Lung (tissue), 12 donors: Measurements from ENCODE around the gene ACBD6. TPM values are rescaled to one million over a fixed set of nuclear protein-coding genes. Genes with fewer than 3 reads are reported as not detected.
A peak's percentile ranks its signal among the peaks of the same experiment; 100 is the strongest.

ENCODE experiments used
- ATAC-seq: fragments of 200-7000 bp; cut with Tn5 transposase; one replicate; pipeline ENCODE4 v1.9.1; 2020; ENCODE audit warnings: moderate number of reproducible peaks; ENCODE audit not compliant: insufficient read depth, low FRiP score
- DNase-seq, 3 donors: peaks; one replicate each; pipeline ENCODE4 v3.0.0-alpha.2; 2013 to 2017
- H3K27ac ChIP-seq, 2 donors: one replicate each; pipeline ENCODE4 v1.5.1; 2013; ENCODE audit warnings: mild to moderate bottlenecking in 2 of 2, moderate library complexity in 2 of 2, control low read depth in 1 of 2, inconsistent platforms in 1 of 2, low read depth in 1 of 2, low read length in 1 of 2
- H3K27me3 ChIP-seq, 3 donors: one replicate each; pipeline ENCODE4 v1.5.1; 2013; ENCODE audit warnings: low read length in 2 of 3; ENCODE audit not compliant: control insufficient read depth in 3 of 3, insufficient read depth in 3 of 3
- H3K36me3 ChIP-seq, 4 donors: one replicate each; pipeline ENCODE4 v1.5.1; 2013; ENCODE audit warnings: low read length in 4 of 4, mild to moderate bottlenecking in 1 of 4, moderate library complexity in 1 of 4; ENCODE audit not compliant: control insufficient read depth in 4 of 4, insufficient read depth in 4 of 4
- H3K4me1 ChIP-seq, 5 donors: one replicate each; pipeline ENCODE4 v1.5.1; 2013; ENCODE audit warnings: low read length in 5 of 5, mild to moderate bottlenecking in 2 of 5, moderate library complexity in 1 of 5; ENCODE audit not compliant: control insufficient read depth in 5 of 5, insufficient read depth in 5 of 5
- H3K4me3 ChIP-seq: one replicate; pipeline ENCODE4 v1.5.1; 2013; ENCODE audit warnings: mild to moderate bottlenecking, control low read depth, moderate library complexity
- H3K9ac ChIP-seq, 2 donors: one replicate each; pipeline ENCODE4 v1.5.1; 2013; ENCODE audit warnings: low read length in 2 of 2, control low read depth in 1 of 2; ENCODE audit not compliant: insufficient read depth in 1 of 2
- H3K9me3 ChIP-seq, 4 donors: one replicate each; pipeline ENCODE4 v1.5.1; 2013; ENCODE audit warnings: low read length in 3 of 4, mild to moderate bottlenecking in 1 of 4, moderate library complexity in 1 of 4; ENCODE audit not compliant: control insufficient read depth in 4 of 4, insufficient read depth in 3 of 4
- WGBS, 2 donors: extraction: QIAGEN DNeasy Blood & Tissue Kit; methylation state at CpG; one replicate each; pipeline ENCODE4 v1.1.7; 2013; 5-methylcytosine and 5-hydroxymethylcytosine counted together
- polyA plus RNA-seq, 2 donors: library from polyadenylated mRNA; stranded (reverse); fragments of 200-250 nt; gene quantifications; one replicate each; pipeline ENCODE4 v1.2.1, GENCODE V29; 2013
- total RNA-seq, 2 donors: library from RNA; depleted of rRNA in 1 of 2; stranded (reverse); fragments of >200 nt in 1 of 2; gene quantifications; one replicate each; pipeline ENCODE4 v1.2.1, GENCODE V29; 2014 to 2021
- TF ChIP-seq, protein P1 (sequence below): IDR thresholded peaks from 2 replicates; pipeline ENCODE4 v1.5.1; 2012; ENCODE audit warnings: mild to moderate bottlenecking; ENCODE audit errors: control extremely low read depth, extremely low read depth
- donor health status: control.
- donor health status: control.
- donor health status: Bipolar disorder and iron deficiency.
- donor health status: healthy.
- donor health status: DM: yes; HTN: yes; CAD: no.

Gene ACBD6
- total and polyA plus RNA-seq, 4 donors = 28.1 to 53.3 (median 41.1) TPM

DNA sequence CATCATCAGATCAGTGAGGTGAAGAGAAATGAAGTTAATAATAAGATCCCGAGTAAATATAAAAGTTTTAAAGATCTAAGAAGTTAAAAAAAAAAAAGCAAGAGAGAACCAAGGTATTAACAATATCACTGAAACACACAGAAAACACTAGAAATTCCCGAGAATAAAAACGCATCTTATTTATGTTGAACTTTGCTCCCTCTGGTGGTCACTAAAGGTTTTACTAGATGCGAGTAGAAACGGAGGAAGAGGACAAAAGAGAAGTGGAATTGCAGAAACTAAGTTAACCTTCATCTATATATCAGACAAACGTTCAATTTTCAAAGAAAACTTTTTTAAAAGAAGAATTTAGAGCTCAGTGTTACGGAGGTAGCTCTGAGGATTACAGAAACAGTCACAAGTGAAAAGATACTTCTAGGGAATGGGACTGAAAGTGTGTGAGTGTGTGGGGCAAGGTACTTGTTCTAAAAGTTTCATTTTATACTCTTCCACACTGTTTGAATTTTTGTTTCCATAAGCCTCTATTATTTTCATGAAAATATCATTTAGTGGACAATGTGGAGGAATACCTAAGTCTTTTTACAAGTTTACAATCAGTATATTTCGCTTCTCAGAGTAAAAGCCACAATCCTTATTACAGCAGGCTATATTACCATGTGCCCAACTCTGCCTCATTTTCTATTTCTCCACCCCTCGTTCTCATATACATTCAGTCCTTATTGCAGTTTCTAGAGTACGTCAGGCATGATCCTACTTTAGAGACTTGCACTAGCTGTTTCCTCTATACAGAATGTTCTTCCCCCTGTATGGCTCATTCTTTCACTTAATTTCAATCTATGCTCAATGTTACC, 19.7 kb downstream of the ACBD6 start:
- Histone ChIP-seq H3K4me3 (no peak overlapping the region), H3K4me1 (peaks cover 0 to 3% (median 0%) of the 10 kb centered on the region in 5 donors), H3K36me3 (peaks cover 5 to 16% (median 9%) of the 10 kb centered on the region in 4 donors), H3K9ac (no peak overlapping the region), H3K27me3 (no peaks in the 10 kb centered on the region), H3K9me3 (no peaks in the 10 kb centered on the region), H3K27ac (no peak overlapping the region)
- no peak for ATAC-seq
- WGBS, 2 donors = 26% methylated on average over 10 of the region's 10 CpGs
- DNase-seq = peak in 2 of 3 donors; percentile 75
- TF ChIP-seq, protein P1, sequence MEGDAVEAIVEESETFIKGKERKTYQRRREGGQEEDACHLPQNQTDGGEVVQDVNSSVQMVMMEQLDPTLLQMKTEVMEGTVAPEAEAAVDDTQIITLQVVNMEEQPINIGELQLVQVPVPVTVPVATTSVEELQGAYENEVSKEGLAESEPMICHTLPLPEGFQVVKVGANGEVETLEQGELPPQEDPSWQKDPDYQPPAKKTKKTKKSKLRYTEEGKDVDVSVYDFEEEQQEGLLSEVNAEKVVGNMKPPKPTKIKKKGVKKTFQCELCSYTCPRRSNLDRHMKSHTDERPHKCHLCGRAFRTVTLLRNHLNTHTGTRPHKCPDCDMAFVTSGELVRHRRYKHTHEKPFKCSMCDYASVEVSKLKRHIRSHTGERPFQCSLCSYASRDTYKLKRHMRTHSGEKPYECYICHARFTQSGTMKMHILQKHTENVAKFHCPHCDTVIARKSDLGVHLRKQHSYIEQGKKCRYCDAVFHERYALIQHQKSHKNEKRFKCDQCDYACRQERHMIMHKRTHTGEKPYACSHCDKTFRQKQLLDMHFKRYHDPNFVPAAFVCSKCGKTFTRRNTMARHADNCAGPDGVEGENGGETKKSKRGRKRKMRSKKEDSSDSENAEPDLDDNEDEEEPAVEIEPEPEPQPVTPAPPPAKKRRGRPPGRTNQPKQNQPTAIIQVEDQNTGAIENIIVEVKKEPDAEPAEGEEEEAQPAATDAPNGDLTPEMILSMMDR = peak; percentile 47

DNA sequence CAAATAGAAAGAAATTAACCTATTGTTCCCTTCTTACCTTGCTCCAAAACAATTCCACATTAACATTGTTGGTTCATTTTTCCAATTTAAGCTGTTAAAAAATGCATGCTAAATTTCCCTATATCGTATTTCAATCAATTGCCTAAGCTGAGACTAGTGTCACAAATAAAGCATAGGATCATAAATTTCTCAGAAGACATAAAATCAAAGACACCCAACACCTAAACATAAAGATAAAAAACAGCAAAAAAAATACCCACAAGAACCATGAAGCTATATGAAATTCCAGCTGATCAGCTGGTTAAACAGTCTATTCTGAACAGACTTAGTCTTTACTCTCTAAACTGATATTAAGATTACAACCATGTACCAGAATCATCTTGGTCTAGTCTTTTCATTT, 32.3 kb downstream of the ACBD6 start:
- Histone ChIP-seq H3K27ac (no peak overlapping the region), H3K9ac (no peak overlapping the region), H3K36me3 (peaks cover 0 to 7% (median 0%) of the 10 kb centered on the region in 4 donors), H3K27me3 (no peaks in the 10 kb centered on the region), H3K4me1 (no peaks in the 10 kb centered on the region), H3K4me3 (no peak overlapping the region), H3K9me3 (no peaks in the 10 kb centered on the region)
- DNase-seq = no peak
- 99 to 100% methylated on average over 1 of the region's 1 CpG for WGBS, 2 donors
- ATAC-seq = no peak
- TF ChIP-seq, protein P1 = no peak

DNA sequence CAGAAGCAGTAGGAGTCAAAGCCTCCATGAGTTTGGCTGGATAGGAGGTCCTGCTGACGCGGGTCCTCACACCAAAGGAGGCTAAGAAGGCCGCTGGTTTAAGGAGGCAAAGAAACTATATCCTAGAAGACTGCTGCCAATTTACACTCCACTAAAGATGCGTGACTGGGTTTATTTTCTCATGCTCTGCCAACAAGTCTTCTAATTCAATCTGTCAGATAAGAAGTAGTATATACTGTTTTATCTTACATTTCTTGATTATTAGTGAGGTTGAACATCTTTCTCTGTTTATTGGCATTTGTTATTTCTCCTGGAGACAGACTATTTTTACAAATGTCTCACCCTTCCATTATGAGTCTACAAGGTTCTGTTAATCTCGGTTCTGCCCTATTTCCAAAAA, 34.1 kb downstream of the ACBD6 start:
- no peaks in the 10 kb centered on the region for H3K4me1 ChIP-seq
- H3K27ac ChIP-seq = no peak overlapping the region
- TF ChIP-seq, protein P1 = no peak
- ATAC-seq (no peak), DNase-seq (no peak)
- H3K9me3 ChIP-seq = no peaks in the 10 kb centered on the region
- no peak overlapping the region for H3K4me3 ChIP-seq
- H3K27me3 ChIP-seq = no peaks in the 10 kb centered on the region
- WGBS, 2 donors = 94 to 96% methylated on average over 5 of the region's 5 CpGs
- no peak overlapping the region for H3K9ac ChIP-seq
- peaks cover 0 to 7% (median 2%) of the 10 kb centered on the region in 4 donors for H3K36me3 ChIP-seq
